Measurements from ENCODE around the gene CERS5. TPM values are rescaled to one million over a fixed set of nuclear protein-coding genes. Genes with fewer than 3 reads are reported as not detected.

The CERS5 gene
- total RNA-seq, 1 donor from 2014 or later, result 33.2 TPM

GRCh38 chr12:50200552-50201273, 33.5 kb upstream of the CERS5 start:
- Histone ChIP-seq H3K27me3 (no peaks in the 10 kb centered on the region), H3K9me3 (no peaks in the 10 kb centered on the region), H3K27ac (no peak overlapping the region), H3K4me3 (no peak overlapping the region), H3K4me1 (peaks cover 3% of the 10 kb centered on the region), H3K36me3 (peaks cover 87% of the 10 kb centered on the region)
- DNase-seq (no peak), ATAC-seq (no peak)
- TF ChIP-seq CTCF (IDR thresholded peaks at IDR 0.05), result no peak
- intact Hi-C loops (cut with DNase I), result no loop called here

- Histone ChIP-seq H3K36me3 (peaks cover 87% of the 10 kb centered on the region), H3K4me3 (no peak overlapping the region), H3K9me3 (no peaks in the 10 kb centered on the region), H3K27ac (no peak overlapping the region), H3K4me1 (peaks cover 3% of the 10 kb centered on the region), H3K27me3 (no peaks in the 10 kb centered on the region)
- DNase-seq (no peak), ATAC-seq (no peak)
- intact Hi-C loops (cut with DNase I), result no loop called here
- no peak for TF ChIP-seq CTCF (IDR thresholded peaks at IDR 0.05)
Measured at GRCh38 chr12:50198829-50199228, 31.7 kb upstream of the CERS5 start.

- intact Hi-C loops (cut with DNase I), result no loop called here
- no peak for ATAC-seq
Measured at GRCh38 chr12:50197297-50197727, 30.1 kb upstream of the CERS5 start.

GRCh38 chr12:50196537-50196936, 29.4 kb upstream of the CERS5 start:
- intact Hi-C loops (cut with DNase I), result no loop called here
- peaks cover 77% of the 10 kb centered on the region for H3K36me3 ChIP-seq
- H3K9me3 ChIP-seq, result no peaks in the 10 kb centered on the region
- no peak overlapping the region for H3K27ac ChIP-seq
- TF ChIP-seq CTCF (IDR thresholded peaks at IDR 0.05), result no peak
- ATAC-seq, result no peak
- peaks cover 3% of the 10 kb centered on the region for H3K4me1 ChIP-seq
- DNase-seq, result no peak
- H3K27me3 ChIP-seq, result no peaks in the 10 kb centered on the region
- no peak overlapping the region for H3K4me3 ChIP-seq

More at GRCh38 chr12:50197297-50197727, 30.1 kb upstream of the CERS5 start:
- H3K27me3 ChIP-seq, result no peaks in the 10 kb centered on the region
- DNase-seq, result no peak
- peaks cover 77% of the 10 kb centered on the region for H3K36me3 ChIP-seq
- TF ChIP-seq CTCF (IDR thresholded peaks at IDR 0.05), result no peak
- peaks cover 3% of the 10 kb centered on the region for H3K4me1 ChIP-seq
- H3K4me3 ChIP-seq, result no peak overlapping the region
- H3K9me3 ChIP-seq, result no peaks in the 10 kb centered on the region
- no peak overlapping the region for H3K27ac ChIP-seq

- DNase-seq, result no peak
Measured at GRCh38 chr12:50195832-50196231, 28.7 kb upstream of the CERS5 start.

More at GRCh38 chr12:50195832-50196231, 28.7 kb upstream of the CERS5 start:
- H3K4me3 ChIP-seq, result no peak overlapping the region
- peaks cover 3% of the 10 kb centered on the region for H3K4me1 ChIP-seq
- no peak for ATAC-seq
- H3K27ac ChIP-seq, result no peak overlapping the region
- no peaks in the 10 kb centered on the region for H3K27me3 ChIP-seq
- H3K36me3 ChIP-seq, result peaks cover 77% of the 10 kb centered on the region
- H3K9me3 ChIP-seq, result no peaks in the 10 kb centered on the region
- intact Hi-C loops (cut with DNase I), result no loop called here
- TF ChIP-seq CTCF (IDR thresholded peaks at IDR 0.05), result no peak
